Stimulated activated CD8-positive, alpha-beta memory T cell treated with anti-CD3 and anti-CD28 coated beads, Interleukin-2, amount 100 ng/mL, for 48 hours (primary cell): ENCODE measurements around the gene SPTBN4.
A peak's percentile ranks its signal among the peaks of the same experiment; 100 is the strongest.
"Not testable (repeated sequence)": the region's sequence is repeated elsewhere in the genome, so short reads cannot be mapped to it uniquely, and the experiment has no call there.

Experiments
- DNase-seq, 2 donors: peaks; one replicate each; pipeline ENCODE4 v3.0.0-alpha.2; 2020; ENCODE audit warnings: low read depth in 2 of 2

Gene SPTBN4

GRCh38 chr19:40441719-40442253, 25.0 kb upstream of the SPTBN4 start:
- no peak for DNase-seq

GRCh38 chr19:40442328-40443130, 24.3 kb upstream of the SPTBN4 start:
- DNase-seq: no peak

- DNase-seq: peak; percentile 99
These were observed 23.4 kb upstream of the SPTBN4 start for GRCh38 chr19:40443131-40443999.

GRCh38 chr19:40444000-40444824, 22.6 kb upstream of the SPTBN4 start, which contains the start of gene SERTAD3:
Gene SERTAD3, minus strand, starts transcription at chr19:40444335. Its CDS starts 2,255 bp downstream, at chr19:40442080.
- DNase-seq: peak; percentile 96 to 97

GRCh38 chr19:40444825-40445312, 21.9 kb upstream of the SPTBN4 start:
- DNase-seq: no peak

GRCh38 chr19:40445780-40446262, 21.0 kb upstream of the SPTBN4 start:
- no peak for DNase-seq

- DNase-seq: no peak
These were observed 20.5 kb upstream of the SPTBN4 start for GRCh38 chr19:40446263-40446784.

- no peak for DNase-seq
These were observed 17.3 kb upstream of the SPTBN4 start for GRCh38 chr19:40449506-40449905.

GRCh38 chr19:40450664-40451063, 16.1 kb upstream of the SPTBN4 start:
- no peak for DNase-seq

GRCh38 chr19:40452016-40452415, 14.8 kb upstream of the SPTBN4 start:
- no peak for DNase-seq

- DNase-seq: no peak
These were observed 13.6 kb upstream of the SPTBN4 start for GRCh38 chr19:40453151-40453735.

GRCh38 chr19:40453943-40454342, 12.9 kb upstream of the SPTBN4 start:
- not testable (repeated sequence) for DNase-seq

- no peak for DNase-seq
These were observed 9.8 kb upstream of the SPTBN4 start for GRCh38 chr19:40457048-40457447.

GRCh38 chr19:40457953-40458596, 8.7 kb upstream of the SPTBN4 start:
- no peak for DNase-seq

- no peak for DNase-seq
These were observed 8.2 kb upstream of the SPTBN4 start for GRCh38 chr19:40458597-40458974.

GRCh38 chr19:40460185-40460584, 6.6 kb upstream of the SPTBN4 start:
- DNase-seq: no peak

GRCh38 chr19:40461669-40462221, 5.1 kb upstream of the SPTBN4 start:
- no peak for DNase-seq

GRCh38 chr19:40463587-40464037, 3.2 kb upstream of the SPTBN4 start:
- DNase-seq: not testable (repeated sequence)
